T-helper 1 cell (primary cell): ENCODE data around the gene CLDN20.

Experiments
- DNase-seq, 5 donors: peaks; one replicate each; pipeline ENCODE4 v3.0.0-alpha.2; 2012 to 2020

Gene CLDN20

DNA sequence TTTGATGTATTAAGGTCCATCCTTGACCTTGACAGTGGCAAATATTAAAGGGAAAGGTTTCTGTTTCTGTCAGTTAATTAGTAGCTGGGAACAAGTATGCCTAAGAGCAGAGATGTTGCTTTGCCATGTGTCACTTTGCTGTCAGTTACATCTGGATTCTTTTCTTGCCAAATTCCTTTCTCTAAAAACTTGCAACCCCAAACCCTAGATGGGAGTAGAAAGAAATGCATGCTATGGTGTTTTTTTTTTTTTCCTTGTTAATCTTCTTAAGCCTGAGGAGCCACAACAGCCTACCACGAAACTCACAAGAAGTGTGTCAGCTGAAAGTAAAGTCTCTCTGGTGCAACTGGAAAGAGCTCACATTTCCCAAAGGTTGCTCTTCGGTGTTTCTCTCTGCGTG, 18.0 kb upstream of the CLDN20 start:
- no peak for DNase-seq

- no peak for DNase-seq
Measured at GRCh38 chr6:155246825-155247224, 17.0 kb upstream of the CLDN20 start.

- DNase-seq = no peak
Measured at GRCh38 chr6:155247618-155248007, 16.2 kb upstream of the CLDN20 start.

DNA sequence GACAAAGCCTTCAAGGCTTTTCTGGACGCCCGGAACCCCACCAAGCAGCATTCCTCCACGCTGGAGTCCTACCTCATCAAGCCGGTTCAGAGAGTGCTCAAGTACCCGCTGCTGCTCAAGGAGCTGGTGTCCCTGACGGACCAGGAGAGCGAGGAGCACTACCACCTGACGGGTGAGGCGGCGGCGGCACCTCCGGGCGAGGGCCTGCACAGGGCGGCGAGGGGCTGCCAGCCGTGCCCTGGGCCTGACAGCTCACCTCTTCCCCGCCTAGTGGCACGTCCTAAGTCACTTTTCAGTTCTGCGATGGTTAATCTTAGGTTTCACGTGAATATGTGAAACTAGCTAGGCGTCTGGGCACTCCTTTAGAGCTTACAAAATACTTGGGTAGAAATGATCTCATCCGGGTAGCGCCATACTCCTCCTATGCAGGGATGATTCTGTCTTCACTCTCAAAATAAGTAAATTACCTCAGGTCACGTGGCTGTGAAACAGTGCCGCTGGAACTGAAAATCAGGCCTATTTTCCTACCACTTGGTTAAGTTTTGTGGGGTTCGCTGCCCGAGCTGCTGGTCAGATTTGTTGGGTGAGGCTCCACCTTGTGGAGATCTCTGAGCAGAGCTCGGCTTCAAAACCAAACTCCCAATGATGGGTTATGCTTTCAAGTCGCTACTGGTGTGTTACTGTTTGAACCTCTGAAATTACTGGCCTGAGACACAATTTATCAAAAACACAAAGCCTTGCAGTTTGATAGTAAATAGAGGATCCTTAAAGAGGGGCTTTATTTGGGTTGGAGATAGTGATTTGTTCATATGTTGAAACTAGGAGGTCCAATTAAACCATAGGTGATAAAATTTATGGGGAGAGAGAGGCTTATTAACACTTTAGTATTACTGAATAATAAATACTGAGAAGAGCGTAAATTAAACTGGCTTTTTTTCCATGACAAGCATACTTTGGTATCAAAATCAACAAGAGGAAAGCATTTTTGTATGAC, 15.5 kb upstream of the CLDN20 start:
- DNase-seq = peak in 1 of 5 donors; percentile 29

GRCh38 chr6:155250701-155251381, 13.0 kb upstream of the CLDN20 start:
- DNase-seq = no peak

GRCh38 chr6:155252581-155252980, 11.2 kb upstream of the CLDN20 start:
- no peak for DNase-seq

- DNase-seq = no peak
Measured at GRCh38 chr6:155253337-155253736, 10.5 kb upstream of the CLDN20 start.

DNA sequence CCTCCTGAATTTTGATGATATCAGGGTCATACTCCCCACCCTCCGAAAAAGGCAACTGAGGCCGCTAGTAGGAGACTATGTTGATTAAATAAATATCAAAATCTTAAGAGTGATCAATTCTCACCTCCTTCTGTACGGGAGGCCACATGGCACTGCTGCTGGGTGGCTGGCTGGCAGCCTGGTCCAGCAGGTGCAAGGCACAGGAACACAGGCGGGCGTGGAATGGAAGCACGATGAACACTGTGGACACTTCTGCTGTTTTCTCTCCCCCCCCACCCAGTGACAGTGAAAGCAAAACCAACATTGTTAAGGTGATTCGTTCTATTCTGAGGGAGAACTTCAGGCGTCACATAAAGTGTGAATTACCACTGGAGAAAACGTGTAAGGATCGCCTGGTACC, 9.7 kb upstream of the CLDN20 start:
- DNase-seq = no peak

DNA sequence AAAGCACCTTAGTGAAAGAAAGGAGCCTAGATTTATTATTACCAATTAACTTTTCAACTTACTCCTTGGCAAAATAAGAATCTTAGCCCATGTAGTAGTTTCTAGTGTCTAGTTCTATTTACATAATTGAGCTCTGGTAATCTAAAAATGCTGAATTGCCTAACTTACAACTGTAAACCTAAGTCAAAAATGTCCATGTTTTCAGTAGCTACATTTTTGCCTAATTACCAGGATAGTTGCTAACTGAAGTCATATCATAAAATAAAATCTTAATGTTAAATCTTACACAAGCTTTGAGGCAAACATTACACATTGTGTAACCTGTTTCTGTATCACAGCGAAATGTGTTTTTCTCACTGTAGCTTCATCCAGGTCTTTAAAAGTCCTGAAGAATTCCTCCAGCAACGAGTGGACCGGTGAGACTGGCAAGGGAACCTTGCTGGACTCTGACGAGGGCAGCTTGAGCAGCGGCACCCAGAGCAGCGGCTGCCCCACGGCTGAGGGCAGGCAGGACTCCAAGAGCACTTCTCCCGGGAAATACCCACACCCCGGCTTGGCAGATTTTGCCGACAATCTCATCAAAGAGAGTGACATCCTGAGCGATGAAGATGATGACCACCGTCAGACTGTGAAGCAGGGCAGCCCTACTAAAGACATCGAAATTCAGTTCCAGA, 7.6 kb upstream of the CLDN20 start:
- no peak for DNase-seq

- DNase-seq = no peak
Measured at GRCh38 chr6:155257796-155258195, 6.0 kb upstream of the CLDN20 start.

DNA sequence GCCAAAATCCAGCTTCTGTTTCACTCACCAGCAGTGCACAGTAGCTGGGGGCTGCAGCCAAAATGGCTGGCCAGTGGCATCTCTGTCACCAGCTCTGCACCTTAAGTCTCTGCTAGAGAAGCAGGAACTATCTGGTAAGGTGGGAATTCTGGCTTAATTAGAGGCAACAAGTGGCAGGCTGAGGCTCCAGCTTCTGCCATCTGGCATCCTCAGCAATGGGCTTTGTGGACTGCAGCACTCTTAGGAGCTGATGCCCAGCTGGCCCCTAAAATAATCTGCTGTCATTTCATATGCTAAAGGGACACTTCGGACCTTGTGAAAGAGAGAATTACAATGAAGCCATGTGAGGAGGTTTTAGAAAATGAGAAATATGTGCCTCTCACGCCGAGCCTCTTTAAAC, 4.6 kb upstream of the CLDN20 start:
- DNase-seq = no peak

GRCh38 chr6:155259897-155260296, 3.9 kb upstream of the CLDN20 start:
- DNase-seq = no peak

DNA sequence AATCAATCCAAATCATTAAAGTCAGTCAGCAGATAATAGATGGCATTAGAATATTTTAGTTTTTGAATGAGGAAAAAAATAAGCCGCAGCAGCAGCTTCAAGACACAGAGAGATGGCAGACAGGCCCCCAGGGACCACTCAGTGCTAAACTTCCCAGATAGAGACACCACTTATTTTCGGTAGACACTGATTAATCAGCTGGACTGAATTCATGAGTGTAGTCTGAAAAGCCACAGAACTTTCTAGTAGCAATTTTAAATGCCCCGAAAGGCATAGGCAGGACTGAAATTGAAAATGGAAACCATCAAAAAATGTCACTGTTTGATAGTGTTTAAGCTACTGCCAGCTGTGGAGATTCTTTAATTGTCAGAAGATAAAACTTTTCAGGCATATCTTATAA, 3.1 kb upstream of the CLDN20 start:
- DNase-seq = no peak

GRCh38 chr6:155261111-155261900, 2.5 kb upstream of the CLDN20 start:
- DNase-seq = no peak

DNA sequence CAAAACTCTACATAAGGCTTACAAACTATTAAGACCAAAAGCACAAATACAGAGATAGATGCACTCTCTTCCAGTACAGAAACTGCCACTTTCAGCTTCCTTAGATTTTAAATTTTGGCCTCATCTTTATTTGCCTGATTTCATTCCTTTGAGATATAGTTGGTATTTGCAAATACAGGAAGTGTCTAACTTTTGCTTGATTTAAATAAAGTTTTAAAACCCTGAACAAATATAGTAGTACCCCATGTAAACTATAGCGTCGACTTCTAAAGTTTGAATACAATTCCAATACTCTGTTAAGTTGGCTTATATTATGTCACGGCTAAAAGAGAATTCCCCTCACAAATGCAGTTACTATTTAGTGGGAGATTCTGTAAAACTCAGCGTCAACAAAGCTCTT, 1.2 kb upstream of the CLDN20 start:
- DNase-seq = no peak

DNA sequence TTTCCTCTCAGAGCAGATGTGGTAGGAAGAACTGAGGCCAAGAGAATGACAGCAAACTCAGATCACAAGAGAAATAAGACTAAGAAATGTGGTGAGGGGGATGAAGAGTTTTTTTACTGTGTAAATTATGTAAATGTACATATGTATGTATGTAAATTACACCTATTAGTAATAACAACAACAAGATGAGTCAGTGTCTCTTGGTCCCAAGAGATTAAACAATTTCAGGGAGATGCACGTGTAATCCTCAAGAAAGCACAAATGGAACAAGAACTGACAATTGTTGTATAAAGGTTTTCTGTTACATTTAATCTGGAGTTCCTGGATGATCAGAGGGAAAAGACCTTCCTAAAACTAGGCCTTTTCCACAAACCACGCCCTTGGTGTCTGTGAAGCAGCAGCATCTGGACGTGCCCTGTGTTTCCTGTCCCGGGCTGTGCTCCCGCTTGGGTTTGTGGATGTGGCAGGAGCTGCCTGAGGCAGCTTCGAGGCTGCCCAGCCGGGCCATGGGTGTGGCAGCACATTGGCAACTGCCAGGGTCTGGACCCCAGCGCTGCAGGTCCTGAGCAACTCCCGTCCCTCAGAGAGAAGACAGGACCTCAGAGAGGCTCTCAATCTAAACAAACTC, 994 bp downstream of the CLDN20 start:
- no peak for DNase-seq

DNA sequence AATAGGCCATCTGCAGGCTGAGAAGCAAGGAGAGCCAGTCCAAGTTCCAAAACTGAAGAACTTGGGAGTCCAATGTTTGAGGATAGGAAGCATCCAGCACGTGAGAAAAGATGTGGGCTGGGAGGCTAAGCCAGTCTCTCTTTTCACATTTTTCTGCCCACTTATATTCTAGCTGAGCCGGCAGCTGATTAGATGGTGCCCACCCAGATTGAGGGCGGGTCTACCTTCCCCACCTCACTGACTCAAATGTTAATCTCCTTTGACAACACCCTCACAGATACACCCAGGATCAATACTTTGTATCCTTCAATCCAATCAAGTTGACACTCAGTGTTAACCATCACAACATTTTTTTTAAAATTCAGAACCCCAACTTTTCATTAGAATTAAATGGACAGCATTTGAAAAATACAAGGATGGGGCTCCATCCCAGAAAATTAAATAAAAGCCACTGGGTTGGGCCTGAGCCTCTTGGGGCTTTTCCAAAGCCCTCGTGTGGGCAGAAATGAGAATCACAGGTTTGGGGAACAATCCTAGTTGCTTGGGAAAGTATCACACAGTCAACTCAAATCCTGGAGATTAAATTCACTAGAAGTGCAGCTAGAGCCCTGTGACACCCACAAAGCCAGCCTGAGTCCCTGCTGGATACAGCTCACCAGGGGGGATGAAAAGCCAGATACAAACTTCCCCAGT, 2.2 kb downstream of the CLDN20 start:
- no peak for DNase-seq

- DNase-seq = no peak
Measured at GRCh38 chr6:155267411-155267810, 3.6 kb downstream of the CLDN20 start.

- DNase-seq = peak in 1 of 5 donors; percentile 42
Measured at GRCh38 chr6:155268088-155268867, 4.5 kb downstream of the CLDN20 start.

GRCh38 chr6:155269765-155270164, 6.0 kb downstream of the CLDN20 start:
- DNase-seq = no peak
